ENCODE data around the gene KRTAP19-6.

- TF ChIP-seq CREB5 (CRISPR knock-in tag; IDR thresholded peaks at IDR 0.05; ENCODE audit: low read depth) (no peak), ESRRG (CRISPR knock-in tag; IDR thresholded peaks at IDR 0.05) (no peak), PATZ1 (CRISPR knock-in tag; IDR thresholded peaks at IDR 0.05; ENCODE audit: borderline replicate concordance) (no peak), TSHZ2 (CRISPR knock-in tag; IDR thresholded peaks at IDR 0.05) (no peak), PPARA (CRISPR knock-in tag; IDR thresholded peaks at IDR 0.05; ENCODE audit: borderline replicate concordance) (no peak), GLIS3 (CRISPR knock-in tag; IDR thresholded peaks at IDR 0.05) (no peak), ZFP3 (CRISPR knock-in tag; IDR thresholded peaks at IDR 0.05) (no peak), OSR1 (CRISPR knock-in tag; IDR thresholded peaks at IDR 0.05) (no peak), RARB (CRISPR knock-in tag; IDR thresholded peaks at IDR 0.05) (no peak), ZNF8 (CRISPR knock-in tag; IDR thresholded peaks at IDR 0.05) (no peak), CSRNP3 (CRISPR knock-in tag; IDR thresholded peaks at IDR 0.05) (no peak)
Observed at GRCh38 chr21:30561264-30561895, 19.7 kb upstream of the KRTAP19-6 start, which contains the start of gene KRTAP19-7.

All from SK-N-SH treated with all-trans-retinoic acid at 6 μM for 48 hours (cell line).